Measurements from ENCODE around the gene EIF2AK3.

- TF ChIP-seq EZH2phosphoT487 (IDR thresholded peaks at IDR 0.05; ENCODE audit: insufficient read depth, low read depth) (no peak), EZH2 (IDR thresholded peaks at IDR 0.05; ENCODE audit: insufficient read depth, poor library complexity, severe bottlenecking) (no peak)
Measured at GRCh38 chr2:88657131-88657530, 29.9 kb upstream of the EIF2AK3 start.

Measured in GM23248 (cell line).